GM19035 (cell line): ENCODE data around the gene P4HA2.
A peak's percentile ranks its signal among the peaks of the same experiment; 100 is the strongest.

Source experiments
- ATAC-seq: cut with Tn5 transposase; IDR thresholded peaks from one replicate; pipeline ENCODE4 v1.9.1; 2021; ENCODE audit not compliant: unreplicated experiment

The P4HA2 gene

DNA sequence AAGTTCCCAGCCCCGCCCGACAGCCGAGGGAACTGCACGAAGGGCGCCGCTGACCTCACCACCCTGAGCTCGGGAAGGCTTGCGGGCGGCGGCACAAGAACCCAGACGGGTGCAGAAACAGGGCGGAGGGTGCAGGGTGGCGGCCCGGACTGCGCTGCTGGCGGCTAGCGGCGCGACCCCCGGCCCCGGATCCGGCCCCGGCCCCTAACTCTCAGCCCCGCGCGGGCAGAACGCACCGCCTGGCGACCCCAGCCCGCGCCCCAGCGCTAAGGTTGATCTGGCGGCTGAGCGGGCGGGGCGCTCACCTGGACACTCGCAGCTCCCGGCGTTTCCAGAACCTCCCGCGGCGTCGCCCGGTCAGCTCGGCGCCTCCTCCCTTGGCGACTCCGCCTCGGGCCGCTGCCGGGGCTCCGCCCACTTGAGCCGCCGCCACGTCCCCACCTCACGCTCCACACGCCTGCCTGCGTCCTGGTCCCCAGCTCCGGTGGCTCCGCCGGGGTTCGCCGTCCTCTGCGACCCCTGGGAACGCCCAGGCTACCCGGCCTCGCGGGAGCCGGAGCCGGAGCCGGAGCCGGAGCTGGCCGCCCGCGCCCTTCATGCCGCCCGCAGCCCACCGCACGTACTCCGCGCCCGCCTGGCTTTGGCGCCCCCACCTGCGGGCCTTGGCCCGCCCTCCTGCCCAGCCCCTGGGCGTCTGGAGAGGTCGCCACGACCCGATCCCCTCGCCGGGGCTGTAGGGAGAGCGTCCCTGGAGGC, at the start of gene P4HA2:
P4HA2 (minus strand) TSS at position 369 of the 756 bp plus-strand sequence. CDS start 9,227 bp downstream, outside the sequence.
- peak; percentile 93 for ATAC-seq

DNA sequence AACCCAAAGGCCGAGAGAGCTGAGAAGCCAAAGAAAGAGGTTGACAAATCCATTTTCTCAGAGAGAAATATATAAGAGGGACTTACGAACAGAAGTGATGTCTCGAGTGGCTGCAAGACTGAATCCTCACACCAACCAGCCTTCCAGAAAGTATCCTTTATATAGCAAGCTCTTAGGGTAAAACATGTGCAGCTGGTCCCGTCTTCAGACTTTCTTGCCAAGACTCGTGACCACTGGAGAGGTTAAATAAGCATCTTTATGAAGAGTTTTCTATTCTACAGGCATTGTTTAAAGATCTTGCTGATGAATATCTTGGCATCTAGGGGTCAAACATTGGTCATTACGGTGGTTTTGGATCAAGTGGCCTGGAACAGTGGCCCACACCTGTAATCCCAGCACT, 49.6 kb upstream of the P4HA2 start:
- no peak for ATAC-seq

DNA sequence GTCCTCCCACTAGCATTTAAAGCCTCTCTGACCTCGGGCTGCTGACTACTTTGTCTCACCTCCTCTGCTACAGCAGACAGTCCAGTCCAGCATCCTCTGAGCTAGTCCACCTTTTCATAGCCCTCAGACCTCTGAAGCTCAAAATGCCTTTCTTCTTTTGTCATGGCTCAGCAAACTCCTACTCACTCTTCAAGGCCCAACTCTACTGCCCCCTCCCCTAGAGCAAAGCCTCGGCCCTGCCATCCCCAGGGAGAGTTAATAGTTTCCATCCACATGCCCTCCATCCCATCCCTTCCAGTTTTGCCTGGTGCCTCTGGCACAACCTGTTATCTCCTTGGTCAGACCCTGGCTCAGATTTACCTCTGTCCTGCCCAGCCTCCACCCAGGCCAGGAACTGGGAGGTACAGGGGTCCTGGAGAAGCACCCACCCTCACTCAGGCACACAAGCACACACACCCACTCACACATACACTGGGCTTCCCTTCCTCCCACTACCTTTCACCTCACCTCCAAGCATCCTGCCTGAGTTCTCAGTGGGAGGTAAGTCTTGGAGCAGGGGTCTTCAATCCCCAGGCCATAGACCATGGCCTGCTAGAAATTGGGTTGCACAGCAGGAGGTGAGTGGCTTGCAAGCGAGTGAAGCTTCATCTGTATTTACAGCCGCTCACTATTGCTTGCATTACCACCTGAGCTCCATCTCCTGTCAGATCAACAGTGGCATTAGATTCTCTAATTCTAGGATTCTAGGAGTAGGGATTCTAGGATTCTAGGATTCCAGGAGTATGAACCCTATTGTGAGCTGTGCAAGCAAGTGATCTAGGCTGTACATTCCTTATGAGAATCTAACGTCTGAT, 47.9 kb upstream of the P4HA2 start:
- ATAC-seq: no peak

DNA sequence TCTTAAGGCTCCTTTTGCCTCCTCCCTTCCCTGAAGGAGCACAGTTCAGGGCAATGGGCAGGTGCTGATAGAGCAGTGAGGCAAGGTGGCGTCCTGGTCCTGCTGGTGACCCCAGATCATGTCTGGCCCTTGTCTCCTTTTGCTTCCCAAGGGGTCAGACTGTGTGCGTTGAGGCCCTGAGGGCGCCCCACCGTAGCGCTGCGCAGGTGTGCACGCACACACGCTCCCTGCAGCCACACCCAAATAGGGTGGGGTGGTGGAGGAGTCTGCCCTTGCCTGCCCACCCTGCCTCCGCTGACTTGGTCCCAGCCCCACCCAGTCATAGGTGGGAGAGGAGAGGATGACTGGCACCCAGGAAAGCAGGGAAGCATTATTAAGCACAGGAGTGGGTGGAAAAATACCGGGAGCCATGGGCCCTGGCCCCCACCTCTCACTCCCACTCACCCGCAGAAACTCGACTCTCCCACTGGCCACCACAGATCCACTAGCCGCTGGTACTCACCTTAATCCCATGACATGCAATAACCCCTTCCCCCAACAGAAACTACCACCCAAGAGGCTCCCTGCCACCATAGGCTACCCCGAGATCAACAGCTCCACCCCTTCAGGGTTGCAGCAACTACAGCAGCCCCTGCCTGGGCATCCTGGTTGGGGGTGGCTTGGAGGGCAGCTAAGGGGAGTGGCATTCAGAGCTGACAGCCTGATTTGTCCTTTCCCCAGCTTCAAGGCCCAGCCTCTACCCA, 46.6 kb upstream of the P4HA2 start:
- ATAC-seq: no peak

DNA sequence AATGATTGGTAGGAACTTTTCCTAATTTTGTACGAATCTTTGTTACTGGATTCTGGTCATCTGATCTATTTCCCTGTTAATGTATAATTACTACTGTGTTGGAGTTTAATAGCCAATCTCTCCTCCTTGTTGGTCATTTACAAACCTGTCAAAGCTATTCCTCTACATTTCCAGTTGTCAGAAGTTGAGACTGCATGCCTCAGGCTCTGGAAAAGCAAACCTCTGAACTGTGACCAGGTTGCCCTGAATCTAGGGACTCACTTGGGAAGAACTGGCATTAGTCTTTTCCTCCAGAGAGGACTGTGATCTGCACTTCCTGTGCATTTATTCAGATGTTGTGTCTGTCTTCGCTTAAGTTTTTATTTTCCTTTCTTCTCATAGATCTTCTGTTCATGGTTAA, 46.0 kb upstream of the P4HA2 start:
- ATAC-seq: no peak

DNA sequence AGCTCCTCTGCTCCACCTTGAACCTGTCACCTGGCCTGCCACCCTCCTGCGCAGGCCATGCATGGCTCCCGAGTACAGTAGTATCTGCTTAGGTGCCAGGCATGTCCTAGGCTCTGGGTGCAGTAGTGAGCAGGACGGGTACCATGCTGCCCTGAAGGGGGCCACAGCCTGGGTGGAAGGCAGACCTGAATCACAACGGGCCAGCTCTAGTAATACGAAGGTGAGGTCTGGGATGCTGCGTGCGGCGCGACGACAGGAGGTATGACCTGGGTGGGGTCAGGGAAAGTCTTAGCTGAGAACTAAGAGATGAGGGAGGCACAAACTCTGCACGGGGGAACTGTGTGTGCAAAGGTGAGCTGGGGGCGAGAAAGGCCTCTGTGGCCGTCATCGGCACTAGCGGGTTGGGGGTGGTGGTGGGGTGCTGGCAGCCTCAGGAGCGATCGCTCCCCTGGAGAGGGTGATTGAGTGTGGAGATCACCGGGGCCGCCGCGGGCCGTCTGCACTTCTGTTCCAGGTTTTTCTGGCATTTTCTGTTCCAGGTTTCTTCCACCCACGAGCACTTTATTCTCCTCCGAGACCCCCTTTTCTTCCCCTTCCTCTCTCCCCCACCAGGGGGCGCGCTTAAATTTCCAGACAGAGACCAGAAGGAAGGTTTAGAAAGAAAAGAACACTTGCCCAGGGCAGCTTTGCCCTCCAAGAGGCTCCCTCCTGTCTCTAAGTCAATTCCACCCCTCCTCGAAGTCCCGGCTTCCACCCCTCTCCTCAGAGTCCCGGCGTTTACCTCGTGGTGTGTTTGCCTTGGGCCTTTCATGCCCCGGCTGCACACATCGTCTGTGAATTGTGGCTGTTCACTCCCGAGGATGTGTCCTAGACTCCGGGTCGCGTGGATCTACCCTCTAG, 44.9 kb upstream of the P4HA2 start:
- no peak for ATAC-seq

DNA sequence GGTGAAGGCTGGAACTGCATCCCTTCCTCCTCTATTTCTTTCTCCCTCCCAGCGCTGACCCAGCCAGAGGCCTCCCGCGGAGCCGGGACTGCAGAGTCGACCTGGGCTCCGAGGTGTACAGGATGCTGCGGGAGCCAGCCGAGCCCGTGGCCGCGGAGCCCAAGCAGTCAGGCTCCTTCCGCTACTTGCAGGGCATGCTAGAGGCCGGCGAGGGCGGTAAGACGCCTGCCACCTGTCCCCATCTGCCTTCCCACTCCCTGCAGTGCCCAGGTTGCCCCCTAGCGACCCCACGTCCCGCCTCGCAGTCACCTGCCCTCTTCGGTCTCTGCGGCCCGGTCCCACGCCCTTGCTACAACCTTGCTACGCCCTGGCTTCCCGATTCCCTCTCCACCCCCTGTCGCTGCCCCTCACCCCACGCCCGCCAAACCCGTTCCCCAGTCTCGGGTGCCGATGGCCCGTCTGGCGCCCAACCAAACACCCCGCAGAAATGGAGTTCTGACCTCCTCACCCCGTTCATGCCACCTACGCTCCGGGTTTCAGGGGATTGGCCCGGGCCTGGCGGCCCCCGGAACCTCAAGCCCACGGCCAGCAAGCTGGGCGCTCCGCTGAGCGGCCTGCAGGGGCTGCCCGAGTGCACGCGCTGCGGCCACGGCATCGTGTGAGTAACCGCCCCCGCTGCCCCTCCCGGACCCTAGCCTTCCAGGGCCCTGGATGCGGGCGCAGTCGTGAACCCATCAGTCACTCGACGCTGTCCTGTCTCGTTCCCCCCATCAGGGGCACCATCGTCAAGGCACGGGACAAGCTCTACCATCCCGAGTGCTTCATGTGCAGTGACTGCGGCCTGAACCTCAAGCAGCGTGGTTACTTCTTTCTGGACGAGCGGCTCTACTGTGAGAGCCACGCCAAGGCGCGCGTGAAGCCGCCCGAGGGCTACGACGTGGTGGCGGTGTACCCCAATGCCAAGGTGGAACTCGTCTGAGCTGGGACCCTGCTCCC, 43.9 kb upstream of the P4HA2 start:
- no peak for ATAC-seq

DNA sequence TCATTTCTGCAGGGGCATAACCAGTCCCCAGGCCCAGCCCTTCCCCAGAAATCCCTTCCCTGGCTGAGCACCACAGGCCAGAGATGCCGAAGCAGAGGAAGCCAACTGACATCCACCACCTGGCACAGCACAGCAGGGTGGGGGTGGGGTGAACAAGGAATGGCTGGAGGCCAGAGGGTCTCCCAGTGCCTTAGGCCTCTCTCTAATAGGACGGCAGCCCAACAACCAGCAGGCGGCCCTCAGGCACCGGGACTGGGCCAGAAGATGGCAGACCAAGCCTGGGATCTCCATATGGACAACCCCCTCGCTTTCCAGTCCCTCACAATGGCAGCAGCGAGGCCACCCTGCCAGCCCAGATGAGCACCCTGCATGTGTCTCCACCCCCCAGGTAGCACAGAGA, 43.1 kb upstream of the P4HA2 start:
- no peak for ATAC-seq

DNA sequence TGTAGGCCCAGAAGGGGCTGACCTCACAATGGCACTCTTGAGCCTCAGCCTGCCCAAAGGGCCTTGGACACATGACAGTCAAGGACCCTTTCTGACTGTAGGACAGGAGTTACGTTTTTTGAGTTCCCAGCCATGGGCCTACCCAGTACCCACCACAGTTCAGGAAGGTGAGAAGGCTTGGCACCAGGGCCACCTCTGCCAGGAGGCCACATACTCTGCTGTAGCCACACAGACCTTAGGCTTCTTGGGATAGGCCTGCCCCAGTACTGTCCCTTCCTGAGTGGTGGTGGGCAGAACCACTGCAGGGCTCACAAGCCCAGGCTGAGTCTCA, 42.6 kb upstream of the P4HA2 start:
- no peak for ATAC-seq

DNA sequence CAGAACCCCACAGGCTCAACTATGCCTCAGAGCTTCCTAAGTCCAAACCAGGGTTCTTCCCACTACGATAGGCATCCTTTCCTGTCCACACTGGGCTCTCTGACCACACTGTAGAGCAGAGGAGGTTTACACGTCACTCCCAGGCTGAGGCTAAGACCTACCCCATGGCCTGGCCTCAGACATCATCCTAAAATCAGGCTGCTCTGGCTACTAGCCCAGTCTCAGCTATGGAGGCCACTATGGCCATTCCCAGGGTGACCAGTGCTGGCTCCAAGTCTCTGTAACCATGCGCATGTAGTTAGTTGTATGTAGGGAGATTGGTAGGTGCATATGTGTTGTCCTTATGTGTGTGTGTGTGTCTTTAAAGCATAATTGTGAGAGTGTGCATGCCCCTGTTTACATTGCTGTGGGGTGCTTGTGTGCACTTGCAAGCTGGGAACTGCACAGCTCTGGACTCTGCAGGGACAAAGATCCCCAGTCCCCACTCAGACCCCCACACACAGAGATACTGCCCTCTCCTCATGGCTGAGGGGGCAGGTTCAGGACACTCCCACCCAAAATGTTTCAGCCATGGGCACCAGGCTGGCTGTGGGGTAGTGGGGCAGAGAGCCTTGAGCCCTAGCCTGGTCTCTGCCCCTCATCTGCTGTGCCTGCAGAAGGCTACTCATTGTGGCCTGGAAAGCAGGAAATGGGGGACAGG, 42.1 kb upstream of the P4HA2 start:
- ATAC-seq: no peak

DNA sequence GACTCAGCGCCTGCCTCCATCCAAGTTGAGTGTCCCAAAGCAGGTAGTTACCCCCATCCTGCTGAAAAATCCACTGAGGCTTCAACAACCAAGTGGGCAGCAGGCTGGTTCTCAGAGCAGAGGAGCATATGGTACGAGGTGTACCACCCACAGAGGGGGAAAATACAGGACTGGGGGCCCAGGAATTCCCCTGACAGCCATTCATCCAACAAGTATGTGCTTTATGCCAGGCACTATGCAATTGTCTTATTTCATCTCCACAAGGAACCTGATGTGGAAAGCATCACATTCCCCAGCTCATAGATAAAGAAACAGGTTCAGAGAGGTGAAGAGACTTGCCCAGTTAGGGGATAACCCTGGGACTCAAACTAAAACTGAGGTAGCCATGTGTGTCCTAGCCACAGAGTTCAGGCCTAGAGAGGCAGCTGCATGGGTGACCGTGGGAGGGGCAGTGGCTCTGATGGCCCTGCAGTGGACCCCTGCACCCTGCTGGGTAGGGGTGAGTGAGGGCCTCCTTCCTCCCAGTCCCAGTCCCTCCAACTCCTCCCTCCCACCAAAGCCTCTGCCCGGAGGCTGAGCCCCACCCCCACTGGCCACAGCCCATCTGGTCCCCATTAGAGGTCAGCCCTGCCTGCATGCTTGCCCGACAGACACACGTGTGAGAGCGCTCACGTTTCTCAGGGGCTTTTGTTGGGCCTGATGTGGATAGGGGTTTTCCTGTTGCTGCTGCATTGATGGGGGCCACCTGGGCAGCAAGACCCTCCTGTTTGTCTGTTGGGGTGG, 41.3 kb upstream of the P4HA2 start:
- peak; percentile 65 for ATAC-seq

DNA sequence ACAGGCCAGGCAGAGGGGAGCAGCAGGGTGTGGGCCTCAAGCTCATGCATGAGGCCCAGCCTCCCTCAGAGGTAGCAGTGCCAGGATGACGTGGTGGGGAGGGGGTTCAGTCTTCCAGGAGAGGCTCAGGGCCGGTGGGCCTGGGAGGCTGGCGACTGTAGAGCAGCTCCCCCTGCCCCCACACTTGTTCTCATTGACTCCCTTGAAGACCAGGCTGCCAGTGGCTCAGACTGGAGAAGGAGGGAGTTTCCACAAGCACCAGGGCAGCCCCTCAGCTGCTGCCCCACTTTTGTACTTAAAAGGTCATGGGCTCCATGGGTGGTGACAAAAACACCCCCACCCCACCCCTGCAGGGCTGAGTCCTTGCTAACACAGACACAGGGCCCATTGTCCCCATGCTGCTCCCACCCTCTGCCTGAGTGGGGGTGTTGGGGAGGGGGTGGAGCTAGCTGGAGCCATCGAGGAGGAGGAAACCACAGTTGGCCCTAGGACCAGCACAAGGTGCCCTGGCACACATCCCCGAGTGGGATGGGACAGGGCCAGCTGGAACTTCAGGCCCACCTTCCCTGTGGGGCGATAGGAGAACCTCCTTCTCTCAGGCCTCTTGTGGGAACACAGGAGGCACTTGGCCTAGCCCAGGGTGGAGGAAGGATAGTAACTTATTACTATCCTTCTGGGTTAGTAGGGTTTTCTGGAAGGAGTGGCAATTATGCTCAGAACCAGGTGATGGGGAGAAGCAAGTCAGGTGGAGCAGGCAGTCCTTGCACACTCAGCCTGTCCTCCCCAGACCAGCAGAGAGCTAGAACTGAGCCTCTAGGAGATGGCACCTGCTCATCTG, 40.5 kb upstream of the P4HA2 start:
- peak; percentile 12 for ATAC-seq

DNA sequence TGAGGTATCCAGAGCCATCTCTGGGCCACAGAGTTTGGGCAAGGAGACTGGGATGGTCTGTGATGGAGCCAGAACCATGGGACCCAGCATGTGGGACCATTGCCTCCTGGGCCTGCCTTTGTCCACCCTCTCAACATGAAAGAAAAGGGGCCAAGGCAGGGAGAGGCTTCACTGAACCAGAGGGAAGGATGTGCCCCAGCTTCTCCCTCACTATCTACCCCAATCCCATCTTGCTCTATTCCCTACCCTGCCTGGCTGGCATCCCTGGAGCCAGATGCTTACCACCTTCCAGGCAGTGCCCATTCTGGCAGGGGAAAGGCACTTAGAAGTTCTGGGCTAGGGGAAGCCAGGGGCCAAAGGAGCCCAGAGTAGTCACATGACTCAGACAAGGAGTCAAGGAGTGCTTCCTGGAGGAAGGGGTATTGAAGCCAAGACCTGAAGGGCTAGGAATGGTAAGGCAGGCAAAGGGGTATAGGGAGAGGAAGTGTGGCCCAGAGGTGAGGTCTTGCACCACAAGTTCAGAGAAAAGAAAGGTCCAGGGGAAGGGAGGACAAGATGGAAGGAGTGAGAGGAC, 39.6 kb upstream of the P4HA2 start:
- ATAC-seq: no peak

DNA sequence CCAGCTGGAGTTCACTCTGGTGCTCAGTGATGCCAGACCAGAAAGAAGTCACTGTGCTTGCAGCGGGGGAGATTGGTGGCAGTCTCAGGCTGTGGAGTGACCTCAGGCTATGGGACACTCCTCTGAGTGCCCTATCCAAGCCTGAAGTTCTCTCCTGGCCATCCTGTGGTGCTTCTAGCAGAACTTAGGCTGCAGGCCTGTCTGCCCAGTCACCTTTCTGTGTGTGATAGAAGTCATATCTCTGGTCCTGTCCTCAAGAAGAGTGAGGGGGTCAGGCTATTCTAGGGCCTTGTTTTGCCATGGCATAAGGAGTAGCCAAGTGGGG, 39.1 kb upstream of the P4HA2 start:
- no peak for ATAC-seq

DNA sequence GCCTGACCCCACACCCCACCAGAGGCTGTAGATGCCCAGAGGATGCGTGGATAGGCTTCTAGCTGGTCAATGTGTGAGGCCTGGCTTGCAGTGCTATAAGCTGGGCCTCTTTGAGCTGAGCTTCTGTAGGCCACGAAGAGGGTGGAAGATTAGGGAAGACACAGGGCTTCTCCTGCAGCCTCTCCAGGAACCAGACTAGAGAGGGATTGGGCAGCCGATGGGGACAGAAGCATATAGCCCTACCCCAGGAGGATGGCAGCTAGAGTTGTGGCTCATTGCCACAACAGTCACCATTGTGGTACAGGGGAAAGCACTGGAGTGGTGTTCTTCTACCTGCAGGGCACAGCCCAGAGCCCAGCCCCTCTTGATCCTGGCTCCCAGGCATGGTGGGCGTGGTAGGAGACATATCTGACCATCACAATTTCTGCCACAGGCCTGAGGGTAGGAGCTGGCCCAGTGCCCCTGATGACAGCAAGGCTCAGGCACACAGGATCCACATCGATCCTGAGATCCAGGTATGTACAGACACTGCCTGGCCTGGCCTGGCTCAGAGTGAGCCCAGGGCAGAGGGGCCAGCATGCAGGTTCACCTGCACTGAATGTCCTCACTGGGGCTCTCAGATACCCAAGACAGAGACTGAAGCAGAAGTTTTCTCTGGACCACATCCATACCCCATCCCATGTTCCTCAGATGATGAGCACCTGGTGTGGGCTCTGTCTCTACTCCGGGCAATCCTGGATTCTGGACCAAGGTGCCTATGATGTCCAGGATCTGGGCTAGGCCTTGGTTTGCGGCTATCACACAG, 38.6 kb upstream of the P4HA2 start:
- no peak for ATAC-seq

DNA sequence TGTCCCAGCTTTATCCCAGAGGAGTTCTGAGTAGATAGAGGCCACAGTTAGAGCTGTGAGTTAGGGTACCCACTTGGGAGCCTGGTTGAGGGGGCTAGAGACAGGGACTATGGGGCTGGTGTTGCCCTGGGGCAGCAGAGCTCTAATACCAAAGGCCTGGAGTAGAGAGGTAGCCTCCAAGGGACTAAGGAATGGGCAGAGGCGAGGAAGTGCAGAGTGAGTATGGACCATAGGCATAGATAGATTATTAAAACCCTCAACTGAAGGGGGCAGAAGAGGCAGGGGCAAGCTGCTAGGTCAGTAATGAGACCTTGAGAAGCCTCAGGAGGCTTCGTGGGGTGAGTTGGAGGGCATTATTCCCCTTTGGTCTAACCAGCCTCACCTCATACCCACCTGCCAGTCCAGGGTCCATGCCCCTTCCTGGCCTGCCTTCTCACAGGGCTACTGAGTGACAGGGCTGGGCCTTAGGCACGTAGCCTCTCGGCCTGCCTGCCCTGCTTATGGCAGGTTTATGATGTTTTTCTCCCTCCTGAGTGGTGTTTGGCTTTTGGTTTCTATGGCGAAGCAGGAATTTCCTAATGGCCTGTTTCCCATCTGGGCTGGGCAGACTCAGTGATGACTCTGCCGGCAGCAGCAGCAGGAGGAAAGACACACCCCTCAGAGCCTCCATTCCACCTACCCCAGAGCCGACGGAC, 37.8 kb upstream of the P4HA2 start:
- ATAC-seq: no peak
